Mucosa of descending colon (tissue), 3 donors: ENCODE results near the gene C1QL2. TPM values are rescaled to one million over a fixed set of nuclear protein-coding genes. Genes with fewer than 3 reads are reported as not detected.

ENCODE experiments used
- ATAC-seq: fragments of 200-7000 bp; cut with Tn5 transposase; one replicate; pipeline ENCODE4 v1.9.1; 2020; ENCODE audit warnings: mild to moderate bottlenecking, moderate library complexity
- DNase-seq, 3 donors: peaks; one replicate each; pipeline ENCODE4 v3.0.0-alpha.2; 2020
- H3K36me3 ChIP-seq: fragments of 200-600 bp; one replicate; pipeline ENCODE4 v1.8.0; 2021; ENCODE audit warnings: low read depth, mild to moderate bottlenecking
- H3K4me1 ChIP-seq: fragments of 200-600 bp; one replicate; pipeline ENCODE4 v1.8.0; 2021; ENCODE audit warnings: low read depth, mild to moderate bottlenecking
- H3K4me3 ChIP-seq: fragments of 200-600 bp; one replicate; pipeline ENCODE4 v1.8.0; 2021; ENCODE audit warnings: mild to moderate bottlenecking
- H3K9me3 ChIP-seq: fragments of 200-600 bp; one replicate; pipeline ENCODE4 v1.8.0; 2021; ENCODE audit warnings: mild to moderate bottlenecking
- CTCF ChIP-seq: fragments of 200-600 bp; IDR thresholded peaks from one replicate; pipeline ENCODE4 v1.8.0; 2022; ENCODE audit warnings: antibody characterized with exemption, mild to moderate bottlenecking
- intact Hi-C, 2 donors: fragments of 100-400 bp; cut with DNase I in 1 of 2; cut with micrococcal nuclease in 1 of 2; formaldehyde crosslinking; loops; one replicate each; pipeline versions ENCODE4 v1.11.0 to v1.11.1; 2022; cut with DNase I, micrococcal nuclease
- total RNA-seq, 3 donors: library from RNA; stranded (reverse); fragmentation: NEBNext Ultra II Directional in 2 of 3; extraction: Animal tissue kit (Norgen Biotek cat#: 25700) in 2 of 3; gene quantifications; one replicate each; pipeline versions ENCODE4 v1.2.1 to v1.2.4, GENCODE V29; 2021 to 2023
- donor health status: DM: no; HTN: no; CAD: no; lungs with moderate emphysema.
- donor health status: DM: no; HTN: no; CAD: no.
- donor health status: DM: no; HTN: yes; CAD: no.

The C1QL2 gene
- total RNA-seq, 3 donors from 2014 or later: not detected

GRCh38 chr2:119116411-119117295 is 41.9 kb downstream of the C1QL2 start:
- H3K4me3 ChIP-seq: no peak overlapping the region
- no peak for TF ChIP-seq CTCF
- DNase-seq: no peak
- intact Hi-C loops: no loop called here
- H3K36me3 ChIP-seq: no peaks in the 10 kb centered on the region
- no peak for ATAC-seq
- no peaks in the 10 kb centered on the region for H3K9me3 ChIP-seq
- no peaks in the 10 kb centered on the region for H3K4me1 ChIP-seq

- intact Hi-C loops: no loop called here
- ATAC-seq (no peak), DNase-seq (no peak)
- no peak for TF ChIP-seq CTCF
- H3K36me3 ChIP-seq: no peaks in the 10 kb centered on the region
- no peak overlapping the region for H3K4me3 ChIP-seq
- H3K9me3 ChIP-seq: peaks cover 2% of the 10 kb centered on the region
- H3K4me1 ChIP-seq: no peaks in the 10 kb centered on the region
Observed at GRCh38 chr2:119114266-119114665, 44.3 kb downstream of the C1QL2 start.

- ATAC-seq: no peak
- intact Hi-C loops: no loop called here
- no peaks in the 10 kb centered on the region for H3K4me1 ChIP-seq
- no peak for DNase-seq
- H3K9me3 ChIP-seq: peaks cover 2% of the 10 kb centered on the region
- no peak overlapping the region for H3K4me3 ChIP-seq
- no peak for TF ChIP-seq CTCF
- H3K36me3 ChIP-seq: no peaks in the 10 kb centered on the region
Observed at GRCh38 chr2:119113489-119113770, 45.1 kb downstream of the C1QL2 start.

GRCh38 chr2:119112770-119113488 is 45.6 kb downstream of the C1QL2 start:
- no peak for TF ChIP-seq CTCF
- intact Hi-C loops: no loop called here
- Histone ChIP-seq H3K9me3 (peaks cover 2% of the 10 kb centered on the region), H3K36me3 (no peaks in the 10 kb centered on the region), H3K4me3 (no peak overlapping the region), H3K4me1 (no peaks in the 10 kb centered on the region)
- DNase-seq (no peak), ATAC-seq (no peak)

- intact Hi-C loops: no loop called here
- DNase-seq: no peak
Observed at GRCh38 chr2:119112230-119112629, 46.3 kb downstream of the C1QL2 start.

More at GRCh38 chr2:119112230-119112629, 46.3 kb downstream of the C1QL2 start:
- Histone ChIP-seq H3K4me3 (no peak overlapping the region), H3K4me1 (no peaks in the 10 kb centered on the region), H3K36me3 (no peaks in the 10 kb centered on the region), H3K9me3 (peaks cover 2% of the 10 kb centered on the region)
- no peak for TF ChIP-seq CTCF
- ATAC-seq: no peak
